Measurements from ENCODE around the gene PDCD1.
A peak's percentile ranks its signal among the peaks of the same experiment; 100 is the strongest.

PDCD1 gene

DNA sequence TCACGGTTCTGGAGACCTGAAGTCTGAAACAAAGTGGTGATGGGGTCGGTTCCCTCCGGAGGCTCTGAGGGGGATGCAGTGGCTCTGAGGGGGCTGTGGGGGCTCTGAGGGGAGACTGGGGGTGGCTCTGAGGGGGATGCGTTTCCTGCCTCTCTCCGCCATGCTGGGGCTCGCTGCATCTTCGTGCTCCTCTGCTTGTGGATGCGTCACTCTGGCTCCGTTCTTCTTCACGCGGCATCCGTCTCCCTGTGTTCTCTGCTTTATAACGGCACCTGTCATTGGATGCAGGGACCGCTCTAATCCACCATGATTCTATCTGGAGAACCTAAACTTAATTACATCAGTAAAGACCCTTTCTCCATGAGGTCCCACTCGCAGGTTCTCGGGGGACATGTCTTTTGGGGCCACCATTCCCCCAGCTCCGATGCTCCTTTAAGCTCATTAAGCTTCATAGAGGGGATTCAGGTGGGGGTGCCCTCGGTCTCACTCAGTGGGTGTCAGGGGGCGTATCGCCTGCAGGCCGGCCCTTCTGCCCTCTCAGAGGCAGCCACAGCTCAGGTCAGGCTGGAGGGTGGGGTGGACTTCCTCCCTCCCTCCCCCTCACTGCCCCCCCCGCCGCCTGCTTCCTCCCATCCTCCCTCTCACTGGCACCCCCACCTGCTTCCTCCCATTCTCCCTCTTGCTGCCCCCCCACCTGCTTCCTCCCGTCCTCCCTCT, 29.3 kb upstream of the PDCD1 start:
- H3K27ac ChIP-seq = no peak overlapping the region
- TF ChIP-seq, protein P1, sequence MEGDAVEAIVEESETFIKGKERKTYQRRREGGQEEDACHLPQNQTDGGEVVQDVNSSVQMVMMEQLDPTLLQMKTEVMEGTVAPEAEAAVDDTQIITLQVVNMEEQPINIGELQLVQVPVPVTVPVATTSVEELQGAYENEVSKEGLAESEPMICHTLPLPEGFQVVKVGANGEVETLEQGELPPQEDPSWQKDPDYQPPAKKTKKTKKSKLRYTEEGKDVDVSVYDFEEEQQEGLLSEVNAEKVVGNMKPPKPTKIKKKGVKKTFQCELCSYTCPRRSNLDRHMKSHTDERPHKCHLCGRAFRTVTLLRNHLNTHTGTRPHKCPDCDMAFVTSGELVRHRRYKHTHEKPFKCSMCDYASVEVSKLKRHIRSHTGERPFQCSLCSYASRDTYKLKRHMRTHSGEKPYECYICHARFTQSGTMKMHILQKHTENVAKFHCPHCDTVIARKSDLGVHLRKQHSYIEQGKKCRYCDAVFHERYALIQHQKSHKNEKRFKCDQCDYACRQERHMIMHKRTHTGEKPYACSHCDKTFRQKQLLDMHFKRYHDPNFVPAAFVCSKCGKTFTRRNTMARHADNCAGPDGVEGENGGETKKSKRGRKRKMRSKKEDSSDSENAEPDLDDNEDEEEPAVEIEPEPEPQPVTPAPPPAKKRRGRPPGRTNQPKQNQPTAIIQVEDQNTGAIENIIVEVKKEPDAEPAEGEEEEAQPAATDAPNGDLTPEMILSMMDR (conservative IDR thresholded peaks at IDR 0.05) = no peak

DNA sequence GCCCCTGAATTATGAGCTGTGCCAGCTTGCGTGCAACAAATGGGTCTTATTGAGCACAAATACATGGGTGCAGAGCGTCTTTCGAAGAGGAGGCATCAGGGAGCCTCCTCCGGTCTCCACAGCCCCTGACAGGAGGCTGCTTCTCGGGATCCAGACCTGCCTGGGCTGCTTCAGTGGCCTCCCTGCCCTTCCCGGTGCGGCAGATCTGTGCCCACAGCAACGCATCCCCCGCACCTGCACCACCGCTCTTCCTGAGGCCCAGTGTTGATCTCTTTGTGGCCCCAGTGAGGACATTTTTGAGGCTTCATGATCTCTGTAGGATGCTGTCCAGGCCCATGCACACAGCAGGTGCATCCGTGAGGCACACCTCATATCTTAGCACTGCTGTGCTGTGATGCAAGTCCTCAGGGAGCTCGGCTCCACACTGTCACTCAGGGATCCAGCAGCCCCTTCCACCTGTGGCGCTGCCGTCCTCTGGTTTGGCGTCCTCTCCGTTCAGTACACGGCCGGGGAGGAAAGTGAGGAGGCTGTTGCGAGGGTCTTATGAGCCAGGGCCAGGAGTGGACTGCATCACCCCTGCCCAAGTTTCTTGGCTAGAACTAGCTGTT, 28.2 kb upstream of the PDCD1 start:
- no peak overlapping the region for H3K27ac ChIP-seq
- TF ChIP-seq, protein P1 (conservative IDR thresholded peaks at IDR 0.05) = no peak

DNA sequence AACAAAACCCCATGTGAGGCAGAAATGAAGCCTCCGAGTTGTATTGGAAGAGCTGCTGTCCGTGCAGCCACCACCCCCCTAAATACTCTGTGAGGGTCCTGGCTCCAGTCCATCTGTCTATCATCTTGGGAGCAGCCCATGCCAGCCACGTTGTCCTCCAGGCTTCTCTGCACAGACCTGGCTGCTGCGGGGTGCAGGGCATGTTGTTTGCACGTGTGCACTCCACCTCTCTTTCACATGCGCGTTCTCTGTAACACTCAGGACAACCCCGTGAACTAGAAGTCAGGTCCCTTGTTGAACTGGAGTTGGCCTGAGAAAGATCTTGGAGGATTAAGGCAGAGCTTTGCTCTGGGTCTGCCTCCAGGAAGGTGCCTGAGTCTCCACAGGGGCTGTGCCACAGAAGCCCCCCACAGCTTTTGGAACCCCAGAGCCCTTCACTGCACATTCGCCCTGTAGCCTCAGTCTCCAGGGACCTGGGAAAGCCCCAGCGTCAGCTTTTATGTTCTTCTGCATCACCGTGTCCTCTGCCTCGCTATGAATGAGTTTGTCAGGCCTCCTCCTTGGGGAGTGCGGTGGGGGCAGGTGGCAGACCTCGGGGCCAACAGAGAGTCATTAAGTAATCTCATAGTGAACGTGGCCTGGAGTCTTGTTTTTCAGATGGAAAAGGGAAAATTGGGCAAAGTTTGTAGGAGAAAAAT, 27.4 kb upstream of the PDCD1 start:
- H3K27ac ChIP-seq = no peak overlapping the region

DNA sequence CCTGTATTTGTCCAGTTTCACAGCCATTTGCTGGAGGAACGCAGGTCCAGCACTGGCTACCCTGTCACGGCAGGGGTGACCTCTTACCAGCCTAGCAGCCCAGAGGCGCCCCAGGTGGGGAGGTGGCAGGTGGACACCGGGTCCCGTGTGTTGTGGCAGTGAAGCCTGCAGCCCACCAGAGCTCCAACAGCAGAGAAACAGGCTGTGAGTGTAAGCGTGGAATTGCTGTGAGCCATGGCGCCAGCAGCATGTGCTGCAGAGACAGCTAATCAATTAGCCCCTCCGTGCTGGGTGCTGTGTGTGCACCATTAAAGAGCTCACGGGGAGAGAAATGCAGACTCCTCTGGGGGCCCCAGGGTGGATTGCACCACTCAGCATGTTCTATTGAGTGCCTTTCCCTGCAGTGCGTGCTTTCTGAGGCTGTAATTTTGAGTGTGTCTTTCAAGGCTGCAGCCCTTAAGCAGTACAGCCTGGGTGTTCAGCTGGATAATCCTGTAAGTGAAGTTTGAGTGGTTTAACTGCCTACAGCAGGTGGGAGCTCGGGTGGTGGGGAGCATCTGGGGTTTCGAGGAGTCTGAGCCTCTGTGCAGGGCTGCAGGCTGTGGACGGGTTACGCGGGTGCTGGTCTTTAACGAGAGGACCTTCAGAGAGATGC, 26.7 kb upstream of the PDCD1 start:
- TF ChIP-seq, protein P1 (conservative IDR thresholded peaks at IDR 0.05) = no peak
- no peak overlapping the region for H3K27ac ChIP-seq

More for the DNA sequence above, 27.4 kb upstream of the PDCD1 start:
- TF ChIP-seq, protein P1 (conservative IDR thresholded peaks at IDR 0.05) = no peak

DNA sequence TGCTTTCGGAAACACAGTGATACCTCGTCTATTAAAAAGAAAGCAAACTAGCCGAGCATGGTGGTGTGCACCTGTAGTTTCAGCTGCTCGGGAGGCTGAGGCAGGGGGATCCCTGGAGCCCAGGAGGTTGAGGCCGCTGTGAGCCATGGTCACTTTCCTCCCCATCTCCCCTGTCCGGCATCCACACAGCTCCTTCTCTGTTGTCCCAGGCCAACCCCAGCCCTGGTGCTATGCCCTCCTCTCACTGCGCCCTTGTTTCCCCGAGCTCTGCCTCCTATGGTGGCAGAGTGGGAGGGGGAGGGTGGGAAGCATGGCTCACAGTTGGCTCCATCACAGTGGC, 26.2 kb upstream of the PDCD1 start:
- TF ChIP-seq, protein P1 (conservative IDR thresholded peaks at IDR 0.05) = no peak
- H3K27ac ChIP-seq = no peak overlapping the region

DNA sequence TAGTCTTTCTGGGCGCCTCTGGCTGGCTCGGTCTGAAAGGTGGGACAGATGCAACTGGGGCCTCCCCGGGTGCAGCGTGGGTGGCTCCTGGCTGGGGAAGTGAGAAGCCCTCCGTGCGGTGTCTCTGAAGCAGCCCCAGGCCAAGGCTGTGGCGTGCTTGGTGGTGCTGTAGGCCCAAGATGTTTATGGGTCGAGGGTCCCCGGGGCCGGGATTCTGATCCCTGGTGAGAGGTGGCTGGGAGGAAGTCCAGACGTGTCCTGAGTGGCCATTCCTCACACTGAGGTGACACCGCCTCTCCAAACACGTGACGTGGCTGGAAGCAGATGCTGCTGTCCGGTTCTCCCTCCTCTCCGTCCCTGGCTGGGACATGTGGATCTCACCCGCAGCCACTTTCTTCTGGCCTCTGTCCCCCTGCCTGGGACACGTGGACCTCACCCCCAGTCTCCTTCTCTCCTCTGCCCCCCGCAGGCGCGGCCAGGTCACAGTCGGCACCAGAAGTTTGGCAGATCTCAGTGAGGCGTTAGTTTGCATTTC, 23.5 kb upstream of the PDCD1 start:
- peak overlapping the region; percentile 91 for H3K27ac ChIP-seq
- TF ChIP-seq, protein P1 (conservative IDR thresholded peaks at IDR 0.05) = 0 out of 2 replicates have a peak, but pooled peaks have one; percentile 13

All from VCaP (cell line).